Keratinocyte (primary cell): ENCODE measurements around the gene LTB4R2. TPM values are rescaled to one million over a fixed set of nuclear protein-coding genes. Genes with fewer than 3 reads are reported as not detected.

Experiments used
- DNase-seq: peaks from one replicate; pipeline ENCODE4 v3.0.0-alpha.2; 2011; ENCODE audit warnings: low read depth, missing footprints, low spot score
- FAIRE-seq: peaks from 2 replicates; lab custom pipeline; 2011; peaks lifted over from hg19 to GRCh38; lab: Jason Lieb, UNC
- H2AFZ ChIP-seq: 2 replicates; pipeline ENCODE4 v1.6.0; 2012; ENCODE audit warnings: low read length, control low read depth, inconsistent platforms; ENCODE audit not compliant: control insufficient read depth
- H3K27ac ChIP-seq: 2 replicates; pipeline ENCODE4 v1.5.1; 2011; ENCODE audit warnings: low read length; ENCODE audit not compliant: control insufficient read depth, insufficient read depth
- H3K27me3 ChIP-seq: 3 replicates; pipeline ENCODE4 v1.6.0; 2011; ENCODE audit warnings: low read length; ENCODE audit not compliant: control insufficient read depth, insufficient read depth; ENCODE audit errors: extremely low read depth
- H3K36me3 ChIP-seq, 2 experiments: 2 replicates in 1 of 2; 3 replicates in 1 of 2; pipeline ENCODE4 v1.5.1; 2011; ENCODE audit warnings: low read length in 2 of 2, mild to moderate bottlenecking in 1 of 2; ENCODE audit not compliant: control insufficient read depth in 2 of 2, insufficient read depth in 2 of 2; ENCODE audit errors: extremely low read depth in 1 of 2
- H3K4me1 ChIP-seq: 3 replicates; pipeline ENCODE4 v1.5.1; 2011; ENCODE audit warnings: low read length; ENCODE audit not compliant: control insufficient read depth, insufficient read depth; ENCODE audit errors: extremely low read depth
- H3K4me2 ChIP-seq: 3 replicates; pipeline ENCODE4 v1.6.0; 2011; ENCODE audit warnings: low read depth, low read length; ENCODE audit not compliant: control insufficient read depth, insufficient read depth; ENCODE audit errors: extremely low read depth
- H3K4me3 ChIP-seq, 3 experiments: fragments of 200-600 bp in 1 of 3; sonication (generic) in 1 of 3; 2 replicates in 2 of 3; 3 replicates in 1 of 3; pipeline ENCODE4 v1.5.1; 2011 to 2016; ENCODE audit warnings: low read length in 3 of 3, mild to moderate bottlenecking in 3 of 3, control low read depth in 2 of 3, inconsistent platforms in 1 of 3, low read depth in 1 of 3, mixed read lengths in 1 of 3, mixed run types in 1 of 3, moderate library complexity in 1 of 3; ENCODE audit not compliant: control insufficient read depth in 2 of 3, insufficient read depth in 2 of 3; ENCODE audit errors: extremely low read depth in 1 of 3
- H3K79me2 ChIP-seq: 2 replicates; pipeline ENCODE4 v1.6.0; 2012; ENCODE audit warnings: low read length; ENCODE audit not compliant: control insufficient read depth, insufficient read depth
- H3K9ac ChIP-seq: 3 replicates; pipeline ENCODE4 v1.6.0; 2011; ENCODE audit warnings: low read length; ENCODE audit not compliant: control insufficient read depth, insufficient read depth; ENCODE audit errors: extremely low read depth
- H3K9me1 ChIP-seq: 3 replicates; pipeline ENCODE4 v1.6.0; 2011; ENCODE audit warnings: low read length; ENCODE audit not compliant: control insufficient read depth, insufficient read depth; ENCODE audit errors: extremely low read depth
- H3K9me3 ChIP-seq: 2 replicates; pipeline ENCODE4 v1.5.1; 2012; ENCODE audit warnings: low read depth, low read length; ENCODE audit not compliant: control insufficient read depth
- H4K20me1 ChIP-seq: 3 replicates; pipeline ENCODE4 v1.6.0; 2011; ENCODE audit warnings: low read length; ENCODE audit not compliant: control insufficient read depth, insufficient read depth; ENCODE audit errors: extremely low read depth
- CTCF ChIP-seq, 3 experiments: IDR thresholded peaks in 1 of 3; conservative IDR thresholded peaks in 1 of 3; optimal IDR thresholded peaks in 1 of 3; 2 replicates in 2 of 3; 3 replicates in 1 of 3; pipeline versions ENCODE3 to v1.5.1; 2011; ENCODE audit warnings: low read length in 3 of 3, mild to moderate bottlenecking in 3 of 3, moderate library complexity in 2 of 3, control low read depth in 1 of 3, inconsistent platforms in 1 of 3; ENCODE audit not compliant: insufficient read depth in 2 of 3; ENCODE audit errors: extremely low read depth in 1 of 3
- EZH2 ChIP-seq: IDR thresholded peaks from one replicate; pipeline ENCODE4 v1.6.1; 2012; ENCODE audit warnings: inconsistent platforms, mild to moderate bottlenecking, low read length, moderate library complexity
- dilution Hi-C: fragments of 300-500 bp; cut with MboI; formaldehyde crosslinking; loops from one replicate; pipeline ENCODE4 v1.7.0; 2020; ENCODE audit warnings: low sequenced_read_pairs; ENCODE audit not compliant: extremely low pct_ligation_motif_present
- polyA plus RNA-seq, 5 experiments: library from polyadenylated mRNA; depleted of rRNA in 3 of 5; stranded (reverse) in 3 of 5; stranded (forward) in 1 of 5; unstranded in 1 of 5; fragments of >200 nt; gene quantifications; 1 replicate in 1 of 5; 2 replicates in 3 of 5; 3 replicates in 1 of 5; pipeline versions ENCODE4 v1.2.1 to v1.2.3, GENCODE V29; 2011 to 2012; ENCODE audit warnings: missing spikeins in 2 of 5, low read depth in 1 of 5, low replicate concordance in 1 of 5
- small RNA-seq, 3 experiments: library from RNA; depleted of rRNA; stranded (forward); fragments of <200 nt; gene quantifications; one replicate each; pipeline ENCODE3, GENCODE V24; 2012; ENCODE audit warnings: low read depth in 3 of 3, low replicate concordance in 1 of 3; ENCODE audit not compliant: insufficient read length in 3 of 3

LTB4R2 gene
- polyA plus RNA-seq, 1 donor (not counting 4 experiments of a cell fraction or from before 2014, with no cell fraction given) = 7.9 TPM

GRCh38 chr14:24360281-24360680 lies 50.3 kb downstream of the LTB4R2 start:
- Histone ChIP-seq H3K9me1 (no peaks in the 10 kb centered on the region), H3K79me2 (no peaks in the 10 kb centered on the region), H3K4me3 (no peak overlapping the region), H3K9me3 (no peaks in the 10 kb centered on the region), H3K4me2 (no peak overlapping the region), H3K9ac (no peak overlapping the region), H3K27me3 (no peaks in the 10 kb centered on the region), H3K27ac (no peak overlapping the region), H4K20me1 (no peaks in the 10 kb centered on the region), H3K36me3 (no peaks in the 10 kb centered on the region), H2AFZ (no peak overlapping the region), H3K4me1 (peaks cover 4% of the 10 kb centered on the region)
- dilution Hi-C loops = no loop called here
- DNase-seq = no peak
- no peak for TF ChIP-seq EZH2
- no peak for TF ChIP-seq CTCF (optimal IDR thresholded peaks at IDR 0.05 in 1 of 3, IDR thresholded peaks at IDR 0.05 in 1 of 3, conservative IDR thresholded peaks at IDR 0.05 in 1 of 3; ENCODE audit: extremely low read depth in 1 of 3, insufficient read depth in 2 of 3, low read length in 3 of 3)
- FAIRE-seq = no peak

- no peaks in the 10 kb centered on the region for H3K79me2 ChIP-seq
- dilution Hi-C loops = no loop called here
- TF ChIP-seq EZH2 (no peak), CTCF (optimal IDR thresholded peaks at IDR 0.05 in 1 of 3, IDR thresholded peaks at IDR 0.05 in 1 of 3, conservative IDR thresholded peaks at IDR 0.05 in 1 of 3; ENCODE audit: extremely low read depth in 1 of 3, insufficient read depth in 2 of 3, low read length in 3 of 3) (no peak)
- no peaks in the 10 kb centered on the region for H3K27me3 ChIP-seq
- no peaks in the 10 kb centered on the region for H3K36me3 ChIP-seq
- no peak for FAIRE-seq
- no peak overlapping the region for H3K4me3 ChIP-seq
- H3K9me1 ChIP-seq = no peaks in the 10 kb centered on the region
- H4K20me1 ChIP-seq = no peaks in the 10 kb centered on the region
- H3K9ac ChIP-seq = no peak overlapping the region
- H3K4me2 ChIP-seq = no peak overlapping the region
- H3K9me3 ChIP-seq = no peaks in the 10 kb centered on the region
- no peak for DNase-seq
- H2AFZ ChIP-seq = no peak overlapping the region
- no peak overlapping the region for H3K27ac ChIP-seq
- H3K4me1 ChIP-seq = peaks cover 14% of the 10 kb centered on the region
These were observed 51.4 kb downstream of the LTB4R2 start for GRCh38 chr14:24361326-24361725.

Small RNA genes within 50 kb of the gene (small RNA-seq; reads per million reads assigned to genes)
- 0 reads per million in 3 experiments for gene RF00026

Other genes starting within 250 kb of the LTB4R2 start
- gene CPNE6, start 238.6 kb upstream of the LTB4R2 start, polyA plus RNA-seq = not detected in 3 replicates
- 16.6 to 22.9 TPM (median 19.1 TPM) in 3 replicates for gene PCK2, start 215.8 kb upstream of the LTB4R2 start, polyA plus RNA-seq
- gene DCAF11, start 195.4 kb upstream of the LTB4R2 start, polyA plus RNA-seq = 23.5 to 34.4 TPM (median 25.9 TPM) in 3 replicates
- gene NRL, start 195.2 kb upstream of the LTB4R2 start, polyA plus RNA-seq = 0.29 to 0.72 TPM (median 0.39 TPM) in 3 replicates
- 0.13 TPM in 1 of 3 replicates, not detected in the others for gene FITM1, start 179.5 kb upstream of the LTB4R2 start, polyA plus RNA-seq
- 46.7 to 176 TPM (median 75.1 TPM) in 3 replicates for gene PSME1, start 173.9 kb upstream of the LTB4R2 start, polyA plus RNA-seq
- 9.5 to 14.2 TPM (median 11.0 TPM) in 3 replicates for gene EMC9, start 168.5 kb upstream of the LTB4R2 start, polyA plus RNA-seq
- gene PSME2, start 163.5 kb upstream of the LTB4R2 start, polyA plus RNA-seq = 156 to 161 TPM (median 158 TPM) in 3 replicates
- gene RNF31, start 162.6 kb upstream of the LTB4R2 start, polyA plus RNA-seq = 17.4 to 23.0 TPM (median 19.8 TPM) in 3 replicates
- 117 to 126 TPM (median 117 TPM) in 3 replicates for gene IRF9, start 148.9 kb upstream of the LTB4R2 start, polyA plus RNA-seq
- gene REC8, start 138.1 kb upstream of the LTB4R2 start, polyA plus RNA-seq = 6.0 to 9.2 TPM (median 6.3 TPM) in 3 replicates
- gene IPO4, start 121.3 kb upstream of the LTB4R2 start, polyA plus RNA-seq = 10.0 to 32.3 TPM (median 18.6 TPM) in 3 replicates
- gene TM9SF1, start 114.7 kb upstream of the LTB4R2 start, polyA plus RNA-seq = 19.2 to 56.6 TPM (median 38.2 TPM) in 3 replicates
- gene TSSK4, start 104.4 kb upstream of the LTB4R2 start, polyA plus RNA-seq = 0.09 TPM in 1 of 3 replicates, not detected in the others
- gene CHMP4A, start 96.7 kb upstream of the LTB4R2 start, polyA plus RNA-seq = 48.0 to 86.6 TPM (median 54.5 TPM) in 3 replicates
- 7.0 to 7.5 TPM (median 7.3 TPM) in 3 replicates for gene MDP1, start 94.1 kb upstream of the LTB4R2 start, polyA plus RNA-seq
- 458 to 509 TPM (median 499 TPM) in 3 replicates for gene NEDD8, start 77.8 kb upstream of the LTB4R2 start, polyA plus RNA-seq
- gene GMPR2, start 77.2 kb upstream of the LTB4R2 start, polyA plus RNA-seq = 84.1 to 90.0 TPM (median 84.6 TPM) in 3 replicates
- gene TINF2, start 67.5 kb upstream of the LTB4R2 start, polyA plus RNA-seq = 43.5 to 107 TPM (median 54.3 TPM) in 3 replicates
- 13.5 to 77.5 TPM (median 16.1 TPM) in 3 replicates for gene TGM1, start 47.0 kb upstream of the LTB4R2 start, polyA plus RNA-seq
- gene RABGGTA, start 38.5 kb upstream of the LTB4R2 start, polyA plus RNA-seq = 29.0 to 47.2 TPM (median 40.9 TPM) in 3 replicates
- gene DHRS1, start 10.4 kb upstream of the LTB4R2 start, polyA plus RNA-seq = 65.1 to 130 TPM (median 75.0 TPM) in 3 replicates
- gene NOP9, start 10.3 kb upstream of the LTB4R2 start, polyA plus RNA-seq = 16.5 to 25.3 TPM (median 19.9 TPM) in 3 replicates
- 2.4 to 3.7 TPM (median 2.6 TPM) in 3 replicates for gene CIDEB, start 2.2 kb upstream of the LTB4R2 start, polyA plus RNA-seq
- 8.6 to 20.4 TPM (median 14.6 TPM) in 3 replicates for gene LTB4R, start 1.4 kb downstream of the LTB4R2 start, polyA plus RNA-seq
- gene ADCY4, start 24.9 kb downstream of the LTB4R2 start, polyA plus RNA-seq = 0.21 to 0.44 TPM (median 0.23 TPM) in 3 replicates
- gene RIPK3, start 29.9 kb downstream of the LTB4R2 start, polyA plus RNA-seq = 7.3 to 10.7 TPM (median 8.0 TPM) in 3 replicates
- gene NFATC4, start 58.0 kb downstream of the LTB4R2 start, polyA plus RNA-seq = 0.69 to 2.2 TPM (median 0.92 TPM) in 3 replicates
- 4.9 to 9.0 TPM (median 6.5 TPM) in 3 replicates for gene NYNRIN, start 88.9 kb downstream of the LTB4R2 start, polyA plus RNA-seq
- 1.1 to 1.8 TPM (median 1.6 TPM) in 3 replicates for gene CBLN3, start 119.5 kb downstream of the LTB4R2 start, polyA plus RNA-seq
- gene KHNYN, start 119.8 kb downstream of the LTB4R2 start, polyA plus RNA-seq = 20.4 to 26.0 TPM (median 25.6 TPM) in 3 replicates
- 25.3 to 31.1 TPM (median 27.4 TPM) in 3 replicates for gene SDR39U1, start 132.6 kb downstream of the LTB4R2 start, polyA plus RNA-seq
- not detected in 3 replicates for gene CMA1, start 198.1 kb downstream of the LTB4R2 start, polyA plus RNA-seq